HepG2 (cell line): ENCODE measurements around the gene SBNO2. TPM values are rescaled to one million over a fixed set of nuclear protein-coding genes. Genes with fewer than 3 reads are reported as not detected.

Source experiments
- ATF2 ChIP-seq: sonication (generic); formaldehyde crosslinking; IDR thresholded peaks from 2 replicates; pipeline ENCODE4 v1.4.0; 2020; ENCODE audit warnings: missing genetic modification reagents
- CEBPG ChIP-seq: IDR thresholded peaks from 2 replicates; pipeline ENCODE4 v1.6.1; 2016
- ELK4 ChIP-seq: sonication (generic); formaldehyde crosslinking; IDR thresholded peaks from 2 replicates; pipeline ENCODE4 v1.9.0; 2021; ENCODE audit warnings: missing genetic modification reagents, borderline replicate concordance
- FOSL2 ChIP-seq: sonication (generic); formaldehyde crosslinking; IDR thresholded peaks from 2 replicates; pipeline ENCODE4 v1.4.0; 2020; ENCODE audit warnings: missing genetic modification reagents
- HMGA1 ChIP-seq: sonication (generic); formaldehyde crosslinking; conservative IDR thresholded peaks from 2 replicates; pipeline ENCODE4 v1.4.0; 2020; ENCODE audit warnings: missing genetic modification reagents
- MEIS2 ChIP-seq: sonication (generic); formaldehyde crosslinking; IDR thresholded peaks from 2 replicates; pipeline ENCODE4 v1.9.0; 2021; ENCODE audit warnings: mild to moderate bottlenecking, missing genetic modification reagents
- MYNN ChIP-seq: sonication (generic); formaldehyde crosslinking; IDR thresholded peaks from 2 replicates; pipeline ENCODE4 v1.4.0; 2020; ENCODE audit warnings: mild to moderate bottlenecking, low read depth, missing genetic modification reagents
- NR2F1 ChIP-seq, 2 experiments: fragments of 450-650 bp in 1 of 2; formaldehyde crosslinking in 1 of 2; IDR thresholded peaks; 2 replicates each; pipeline versions ENCODE4 v1.5.0 to v1.6.1; 2016 to 2020; ENCODE audit warnings: mild to moderate bottlenecking in 1 of 2, missing compliant biosample characterization in 1 of 2, missing genetic modification reagents in 1 of 2, moderate library complexity in 1 of 2
- SP2 ChIP-seq: sonication (generic); formaldehyde crosslinking; IDR thresholded peaks from 2 replicates; pipeline ENCODE4 v1.5.1; 2020; ENCODE audit warnings: mild to moderate bottlenecking, missing genetic modification reagents
- SP5 ChIP-seq: IDR thresholded peaks from 2 replicates; pipeline ENCODE4 v1.6.1; 2016; ENCODE audit warnings: low read depth, borderline replicate concordance
- THYN1 ChIP-seq: sonication (generic); formaldehyde crosslinking; IDR thresholded peaks from 2 replicates; pipeline ENCODE4 v1.8.1; 2023; ENCODE audit warnings: low read depth, mild to moderate bottlenecking, moderate library complexity, missing genetic modification reagents, borderline replicate concordance
- YY1 ChIP-seq: IDR thresholded peaks from 2 replicates; pipeline ENCODE4 v1.6.1; 2011; ENCODE audit warnings: low read length, low read depth, moderate library complexity, mild to moderate bottlenecking; ENCODE audit not compliant: insufficient read depth, insufficient replicate concordance
- ZFP62 ChIP-seq: sonication (generic); formaldehyde crosslinking; IDR thresholded peaks from 2 replicates; pipeline ENCODE4 v1.4.0; 2020; ENCODE audit warnings: missing genetic modification reagents
- ZKSCAN5 ChIP-seq: sonication (generic); formaldehyde crosslinking; IDR thresholded peaks from 2 replicates; pipeline ENCODE4 v1.5.1; 2020; ENCODE audit warnings: mild to moderate bottlenecking, missing genetic modification reagents
- ZMYM4 ChIP-seq: sonication (generic); formaldehyde crosslinking; IDR thresholded peaks from 2 replicates; pipeline ENCODE4 v1.8.1; 2023; ENCODE audit warnings: mild to moderate bottlenecking, missing genetic modification reagents
- ZNF124 ChIP-seq: sonication (generic); formaldehyde crosslinking; IDR thresholded peaks from 2 replicates; pipeline ENCODE4 v1.4.0; 2020; ENCODE audit warnings: missing genetic modification reagents
- ZNF224 ChIP-seq: sonication (generic); formaldehyde crosslinking; IDR thresholded peaks from 2 replicates; pipeline ENCODE4 v1.5.0; 2020; ENCODE audit warnings: mild to moderate bottlenecking, missing genetic modification reagents
- ZNF337 ChIP-seq: sonication (generic); formaldehyde crosslinking; IDR thresholded peaks from 2 replicates; pipeline ENCODE4 v1.5.1; 2020; ENCODE audit warnings: missing genetic modification reagents, low read depth, mild to moderate bottlenecking, borderline replicate concordance
- ZNF549 ChIP-seq: sonication (generic); formaldehyde crosslinking; IDR thresholded peaks from 2 replicates; pipeline ENCODE4 v1.5.0; 2020; ENCODE audit warnings: missing genetic modification reagents
- ZNF563 ChIP-seq: sonication (generic); formaldehyde crosslinking; IDR thresholded peaks from 2 replicates; pipeline ENCODE4 v1.8.0; 2022; ENCODE audit warnings: mild to moderate bottlenecking, moderate library complexity, missing genetic modification reagents
- ZNF580 ChIP-seq: IDR thresholded peaks from 2 replicates; pipeline ENCODE4 v1.6.1; 2016; ENCODE audit warnings: low read depth, borderline replicate concordance
- ZNF75D ChIP-seq: sonication (generic); formaldehyde crosslinking; IDR thresholded peaks from 2 replicates; pipeline ENCODE4 v1.8.1; 2023; ENCODE audit warnings: missing genetic modification reagents, mild to moderate bottlenecking, borderline replicate concordance
- ZNF891 ChIP-seq: sonication (generic); formaldehyde crosslinking; IDR thresholded peaks from 2 replicates; pipeline ENCODE4 v1.5.0; 2020; ENCODE audit warnings: mild to moderate bottlenecking, missing genetic modification reagents
- polyA plus RNA-seq, 8 experiments: library from polyadenylated mRNA; depleted of rRNA in 3 of 8; stranded (reverse) in 7 of 8; unstranded in 1 of 8; fragments of >200 nt; fragmentation: Illumina TruSeq in 4 of 8; extraction: Trizol in 4 of 8; gene quantifications; 2 replicates each; pipeline versions ENCODE4 v1.2.1 to v1.2.3, GENCODE V29; 2011 to 2016; ENCODE audit warnings: low read depth in 4 of 8, missing spikeins in 1 of 8, mixed read lengths in 1 of 8; ENCODE audit not compliant: insufficient read depth in 1 of 8
- total RNA-seq, 5 experiments: library from RNA; depleted of rRNA; stranded (reverse); fragments of >200 nt; fragmentation: Illumina TruSeq; extraction: Trizol; gene quantifications; 2 replicates each; pipeline ENCODE4 v1.2.3, GENCODE V29; 2016; ENCODE audit warnings: low read depth in 1 of 5
- TF ChIP-seq, protein P1 (sequence below): sonication (generic); formaldehyde crosslinking; IDR thresholded peaks from 2 replicates; pipeline ENCODE4 v1.9.0; 2022; ENCODE audit warnings: missing genetic modification reagents, mild to moderate bottlenecking, borderline replicate concordance
- TF ChIP-seq, protein P2 (sequence below): sonication (generic); formaldehyde crosslinking; IDR thresholded peaks from 2 replicates; pipeline ENCODE4 v1.5.0; 2020; ENCODE audit warnings: mild to moderate bottlenecking, missing genetic modification reagents

Gene SBNO2
- total and polyA plus RNA-seq, 2 of the 13 experiments (the other 11 are each of a cell fraction or from before 2014, with no cell fraction given) = 8.6 to 10.4 TPM

DNA sequence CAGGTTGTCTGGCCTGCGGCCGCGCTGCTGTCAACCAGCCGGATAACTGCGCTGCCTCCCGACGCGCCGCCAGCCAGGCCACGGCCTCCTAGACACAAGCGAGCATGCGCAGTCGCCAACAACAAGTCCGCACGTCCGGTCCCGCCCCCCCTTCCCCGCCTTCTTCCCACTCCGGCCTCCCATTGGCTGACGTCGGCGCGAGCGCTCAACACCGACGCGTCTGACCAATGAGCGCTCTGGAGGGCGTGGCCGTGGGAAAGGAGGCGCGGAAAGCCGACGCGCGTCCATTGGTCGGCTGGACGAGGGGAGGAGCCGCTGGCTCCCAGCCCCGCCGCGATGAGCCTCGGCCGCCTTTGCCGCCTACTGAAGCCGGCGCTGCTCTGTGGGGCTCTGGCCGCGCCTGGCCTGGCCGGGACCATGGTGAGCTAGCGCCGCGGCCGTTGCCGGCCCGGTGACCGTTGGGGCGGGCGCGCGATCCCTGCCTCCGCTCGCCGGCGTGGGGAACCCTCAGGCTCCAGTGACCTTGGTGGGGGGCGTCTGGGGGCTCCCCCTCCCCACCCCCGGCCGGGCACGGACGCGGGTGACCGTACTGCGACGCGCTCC is 70.3 kb downstream of the SBNO2 start, which contains the start of gene GPX4 (continued):
- TF ChIP-seq YY1 (peak; percentile 61), ZNF124 (CRISPR knock-in tag) (peak; percentile 63; the same call in 1 of the 2 replicates), ZNF224 (CRISPR knock-in tag) (no peak; the same call in 1 of the 2 replicates), ZNF75D (no peak), ZNF549 (CRISPR knock-in tag) (no peak), ZNF337 (no peak; the same call in 1 of the 2 replicates), THYN1 (CRISPR knock-in tag) (no peak), SP2 (CRISPR knock-in tag) (peak; percentile 86), MEIS2 (CRISPR knock-in tag) (no peak), SP5 (peak; percentile 73; the same call in 1 of the 2 replicates), ATF2 (no peak; the same call in 1 of the 2 replicates), ZNF563 (CRISPR knock-in tag) (peak; percentile 92), HMGA1 (no peak), ZKSCAN5 (CRISPR knock-in tag) (no peak), FOSL2 (CRISPR knock-in tag) (no peak), CEBPG (no peak), ZFP62 (CRISPR knock-in tag) (no peak), NR2F1 (CRISPR knock-in tag; IDR thresholded peaks at IDR 0.05) (no peak), MYNN (CRISPR knock-in tag) (no peak), ZNF891 (CRISPR knock-in tag) (0 out of 2 replicates have a peak, but pooled peaks have one; percentile 29), ELK4 (no peak), ZNF580 (CRISPR knock-in tag) (peak; percentile 51; the same call in 1 of the 2 replicates), ZMYM4 (no peak)
- TF ChIP-seq, protein P1, sequence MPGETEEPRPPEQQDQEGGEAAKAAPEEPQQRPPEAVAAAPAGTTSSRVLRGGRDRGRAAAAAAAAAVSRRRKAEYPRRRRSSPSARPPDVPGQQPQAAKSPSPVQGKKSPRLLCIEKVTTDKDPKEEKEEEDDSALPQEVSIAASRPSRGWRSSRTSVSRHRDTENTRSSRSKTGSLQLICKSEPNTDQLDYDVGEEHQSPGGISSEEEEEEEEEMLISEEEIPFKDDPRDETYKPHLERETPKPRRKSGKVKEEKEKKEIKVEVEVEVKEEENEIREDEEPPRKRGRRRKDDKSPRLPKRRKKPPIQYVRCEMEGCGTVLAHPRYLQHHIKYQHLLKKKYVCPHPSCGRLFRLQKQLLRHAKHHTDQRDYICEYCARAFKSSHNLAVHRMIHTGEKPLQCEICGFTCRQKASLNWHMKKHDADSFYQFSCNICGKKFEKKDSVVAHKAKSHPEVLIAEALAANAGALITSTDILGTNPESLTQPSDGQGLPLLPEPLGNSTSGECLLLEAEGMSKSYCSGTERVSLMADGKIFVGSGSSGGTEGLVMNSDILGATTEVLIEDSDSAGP = peak; percentile 66; the same call in 1 of the 2 replicates
- TF ChIP-seq, protein P2, sequence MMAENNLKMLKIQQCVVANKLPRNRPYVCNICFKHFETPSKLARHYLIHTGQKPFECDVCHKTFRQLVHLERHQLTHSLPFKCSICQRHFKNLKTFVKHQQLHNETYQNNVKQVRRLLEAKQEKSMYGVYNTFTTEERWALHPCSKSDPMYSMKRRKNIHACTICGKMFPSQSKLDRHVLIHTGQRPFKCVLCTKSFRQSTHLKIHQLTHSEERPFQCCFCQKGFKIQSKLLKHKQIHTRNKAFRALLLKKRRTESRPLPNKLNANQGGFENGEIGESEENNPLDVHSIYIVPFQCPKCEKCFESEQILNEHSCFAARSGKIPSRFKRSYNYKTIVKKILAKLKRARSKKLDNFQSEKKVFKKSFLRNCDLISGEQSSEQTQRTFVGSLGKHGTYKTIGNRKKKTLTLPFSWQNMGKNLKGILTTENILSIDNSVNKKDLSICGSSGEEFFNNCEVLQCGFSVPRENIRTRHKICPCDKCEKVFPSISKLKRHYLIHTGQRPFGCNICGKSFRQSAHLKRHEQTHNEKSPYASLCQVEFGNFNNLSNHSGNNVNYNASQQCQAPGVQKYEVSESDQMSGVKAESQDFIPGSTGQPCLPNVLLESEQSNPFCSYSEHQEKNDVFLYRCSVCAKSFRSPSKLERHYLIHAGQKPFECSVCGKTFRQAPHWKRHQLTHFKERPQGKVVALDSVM (CRISPR knock-in tag) = no peak
